A673 (cell line): ENCODE results near the gene HRH2.

ENCODE experiments used
- EZH2 ChIP-seq: fragments of 200-600 bp; sonication (generic); IDR thresholded peaks from 2 replicates; pipeline ENCODE4 v1.6.1; 2017; ENCODE audit warnings: borderline replicate concordance, low read depth, mild to moderate bottlenecking, mixed read lengths, antibody characterized with exemption, low read length; ENCODE audit not compliant: poor library complexity, severe bottlenecking
- TF ChIP-seq, protein P1 (sequence below): fragments of 300-800, 200-600 bp; sonication (generic); conservative IDR thresholded peaks from 2 replicates; pipeline ENCODE4 v1.5.1; 2017; ENCODE audit warnings: low read depth, mild to moderate bottlenecking, antibody characterized with exemption, low read length, moderate library complexity, mixed read lengths

GRCh38 chr5:175652741-175653663 is 4.9 kb upstream of the HRH2 start:
- TF ChIP-seq, protein P1, sequence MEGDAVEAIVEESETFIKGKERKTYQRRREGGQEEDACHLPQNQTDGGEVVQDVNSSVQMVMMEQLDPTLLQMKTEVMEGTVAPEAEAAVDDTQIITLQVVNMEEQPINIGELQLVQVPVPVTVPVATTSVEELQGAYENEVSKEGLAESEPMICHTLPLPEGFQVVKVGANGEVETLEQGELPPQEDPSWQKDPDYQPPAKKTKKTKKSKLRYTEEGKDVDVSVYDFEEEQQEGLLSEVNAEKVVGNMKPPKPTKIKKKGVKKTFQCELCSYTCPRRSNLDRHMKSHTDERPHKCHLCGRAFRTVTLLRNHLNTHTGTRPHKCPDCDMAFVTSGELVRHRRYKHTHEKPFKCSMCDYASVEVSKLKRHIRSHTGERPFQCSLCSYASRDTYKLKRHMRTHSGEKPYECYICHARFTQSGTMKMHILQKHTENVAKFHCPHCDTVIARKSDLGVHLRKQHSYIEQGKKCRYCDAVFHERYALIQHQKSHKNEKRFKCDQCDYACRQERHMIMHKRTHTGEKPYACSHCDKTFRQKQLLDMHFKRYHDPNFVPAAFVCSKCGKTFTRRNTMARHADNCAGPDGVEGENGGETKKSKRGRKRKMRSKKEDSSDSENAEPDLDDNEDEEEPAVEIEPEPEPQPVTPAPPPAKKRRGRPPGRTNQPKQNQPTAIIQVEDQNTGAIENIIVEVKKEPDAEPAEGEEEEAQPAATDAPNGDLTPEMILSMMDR = no peak
- no peak for TF ChIP-seq EZH2
